HepG2 (cell line): ENCODE results near the gene MRPL48. TPM values are rescaled to one million over a fixed set of nuclear protein-coding genes. Genes with fewer than 3 reads are reported as not detected.

Experiments
- DNMT3B ChIP-seq: conservative IDR thresholded peaks from 2 replicates; pipeline ENCODE4 v1.6.1; 2016; ENCODE audit warnings: missing biosample characterization, control low read depth
- IKZF4 ChIP-seq: sonication (generic); formaldehyde crosslinking; IDR thresholded peaks from 2 replicates; pipeline ENCODE4 v1.5.1; 2020; ENCODE audit warnings: borderline replicate concordance, mild to moderate bottlenecking, low read depth, missing genetic modification reagents; ENCODE audit errors: not compliant biosample characterization
- LRRFIP1 ChIP-seq: sonication (generic); formaldehyde crosslinking; conservative IDR thresholded peaks from 2 replicates; pipeline ENCODE4 v1.4.0; 2020; ENCODE audit warnings: missing genetic modification reagents
- RBAK ChIP-seq: sonication (generic); formaldehyde crosslinking; IDR thresholded peaks from 2 replicates; pipeline ENCODE4 v1.5.1; 2020; ENCODE audit warnings: mild to moderate bottlenecking, missing genetic modification reagents
- REST ChIP-seq, 2 experiments: IDR thresholded peaks; 2 replicates each; pipeline ENCODE4 v1.6.1; 2011 to 2012; ENCODE audit warnings: low read length in 2 of 2, borderline replicate concordance in 1 of 2, low read depth in 1 of 2, mild to moderate bottlenecking in 1 of 2, moderate library complexity in 1 of 2
- SMARCE1 ChIP-seq: fragments of 450-650 bp; IDR thresholded peaks from 2 replicates; pipeline ENCODE4 v1.6.1; 2017; ENCODE audit warnings: borderline replicate concordance
- ZFP82 ChIP-seq: sonication (generic); formaldehyde crosslinking; IDR thresholded peaks from 2 replicates; pipeline ENCODE4 v1.5.1; 2020; ENCODE audit warnings: mild to moderate bottlenecking, missing genetic modification reagents, borderline replicate concordance
- ZFYVE20 ChIP-seq: sonication (generic); formaldehyde crosslinking; IDR thresholded peaks from 2 replicates; pipeline ENCODE4 v1.8.0; 2023; ENCODE audit warnings: low read depth, mild to moderate bottlenecking, moderate library complexity, missing genetic modification reagents, borderline replicate concordance
- ZNF609 ChIP-seq: sonication (generic); formaldehyde crosslinking; IDR thresholded peaks from 2 replicates; pipeline ENCODE4 v1.4.0; 2020; ENCODE audit warnings: mild to moderate bottlenecking, missing genetic modification reagents, borderline replicate concordance
- ZNF850 ChIP-seq: sonication (generic); formaldehyde crosslinking; conservative IDR thresholded peaks from 2 replicates; pipeline ENCODE4 v1.9.0; 2021; ENCODE audit warnings: mild to moderate bottlenecking, missing genetic modification reagents
- polyA plus RNA-seq, 8 experiments: library from polyadenylated mRNA; depleted of rRNA in 3 of 8; stranded (reverse) in 7 of 8; unstranded in 1 of 8; fragments of >200 nt; fragmentation: Illumina TruSeq in 4 of 8; extraction: Trizol in 4 of 8; gene quantifications; 2 replicates each; pipeline versions ENCODE4 v1.2.1 to v1.2.3, GENCODE V29; 2011 to 2016; ENCODE audit warnings: low read depth in 4 of 8, missing spikeins in 1 of 8, mixed read lengths in 1 of 8; ENCODE audit not compliant: insufficient read depth in 1 of 8
- total RNA-seq, 5 experiments: library from RNA; depleted of rRNA; stranded (reverse); fragments of >200 nt; fragmentation: Illumina TruSeq; extraction: Trizol; gene quantifications; 2 replicates each; pipeline ENCODE4 v1.2.3, GENCODE V29; 2016; ENCODE audit warnings: low read depth in 1 of 5
- TF ChIP-seq, protein P1 (sequence below): sonication (generic); formaldehyde crosslinking; IDR thresholded peaks from 2 replicates; pipeline ENCODE4 v1.5.0; 2020; ENCODE audit warnings: missing genetic modification reagents
- TF ChIP-seq, protein P2 (sequence below): sonication (generic); formaldehyde crosslinking; IDR thresholded peaks from 2 replicates; pipeline ENCODE4 v1.5.0; 2020; ENCODE audit warnings: missing genetic modification reagents, mild to moderate bottlenecking, borderline replicate concordance

Gene MRPL48
- total and polyA plus RNA-seq, 2 of the 13 experiments (the other 11 are each of a cell fraction or from before 2014, with no cell fraction given): 61.2 to 67.9 TPM

- TF ChIP-seq REST (IDR thresholded peaks at IDR 0.05; ENCODE audit: borderline replicate concordance in 1 of 2, low read depth in 1 of 2, low read length in 2 of 2) (peak in 1 of 2 experiments; percentile 60; a peak in 1 of 4 replicates), SMARCE1 (no peak), ZNF609 (peak; percentile 69), LRRFIP1 (no peak), IKZF4 (CRISPR knock-in tag) (peak; percentile 44), ZNF850 (CRISPR knock-in tag) (no peak), RBAK (no peak), ZFYVE20 (CRISPR knock-in tag) (peak; percentile 25; the same call in 1 of the 2 replicates), DNMT3B (CRISPR knock-in tag) (0 out of 2 replicates have a peak, but pooled peaks have one; percentile 63), ZFP82 (CRISPR knock-in tag) (peak; percentile 87)
- TF ChIP-seq, protein P1, sequence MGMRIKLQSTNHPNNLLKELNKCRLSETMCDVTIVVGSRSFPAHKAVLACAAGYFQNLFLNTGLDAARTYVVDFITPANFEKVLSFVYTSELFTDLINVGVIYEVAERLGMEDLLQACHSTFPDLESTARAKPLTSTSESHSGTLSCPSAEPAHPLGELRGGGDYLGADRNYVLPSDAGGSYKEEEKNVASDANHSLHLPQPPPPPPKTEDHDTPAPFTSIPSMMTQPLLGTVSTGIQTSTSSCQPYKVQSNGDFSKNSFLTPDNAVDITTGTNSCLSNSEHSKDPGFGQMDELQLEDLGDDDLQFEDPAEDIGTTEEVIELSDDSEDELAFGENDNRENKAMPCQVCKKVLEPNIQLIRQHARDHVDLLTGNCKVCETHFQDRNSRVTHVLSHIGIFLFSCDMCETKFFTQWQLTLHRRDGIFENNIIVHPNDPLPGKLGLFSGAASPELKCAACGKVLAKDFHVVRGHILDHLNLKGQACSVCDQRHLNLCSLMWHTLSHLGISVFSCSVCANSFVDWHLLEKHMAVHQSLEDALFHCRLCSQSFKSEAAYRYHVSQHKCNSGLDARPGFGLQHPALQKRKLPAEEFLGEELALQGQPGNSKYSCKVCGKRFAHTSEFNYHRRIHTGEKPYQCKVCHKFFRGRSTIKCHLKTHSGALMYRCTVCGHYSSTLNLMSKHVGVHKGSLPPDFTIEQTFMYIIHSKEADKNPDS (CRISPR knock-in tag): no peak
- TF ChIP-seq, protein P2, sequence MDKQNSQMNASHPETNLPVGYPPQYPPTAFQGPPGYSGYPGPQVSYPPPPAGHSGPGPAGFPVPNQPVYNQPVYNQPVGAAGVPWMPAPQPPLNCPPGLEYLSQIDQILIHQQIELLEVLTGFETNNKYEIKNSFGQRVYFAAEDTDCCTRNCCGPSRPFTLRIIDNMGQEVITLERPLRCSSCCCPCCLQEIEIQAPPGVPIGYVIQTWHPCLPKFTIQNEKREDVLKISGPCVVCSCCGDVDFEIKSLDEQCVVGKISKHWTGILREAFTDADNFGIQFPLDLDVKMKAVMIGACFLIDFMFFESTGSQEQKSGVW: 0 out of 2 replicates have a peak, but pooled peaks have one; percentile 55
These were observed at the start of gene MRPL48 (continued) for GRCh38 chr11:73787643-73788558.
